Stimulated activated naive CD8-positive, alpha-beta T cell treated with anti-CD3 and anti-CD28 coated beads, Interleukin-15, amount 100 ng/mL, for 72 hours (primary cell): ENCODE measurements around the gene OBI1.

Experiments
- ATAC-seq: fragments of 150-1000 bp; cut with Tn5 transposase; 2 replicates; pipeline ENCODE4 v1.10.0; 2021; ENCODE audit warnings: mild to moderate bottlenecking, moderate library complexity
- DNase-seq, 2 donors: peaks; one replicate each; pipeline ENCODE4 v3.0.0; 2021 to 2022
- H3K27ac Mint-ChIP-seq, 2 donors: one replicate each; pipeline ENCODE4 v1.8.0; 2022; ENCODE audit warnings: mild to moderate bottlenecking in 2 of 2, mixed read lengths in 2 of 2, moderate library complexity in 2 of 2
- H3K27me3 Mint-ChIP-seq: one replicate; pipeline ENCODE4 v1.8.0; 2022; ENCODE audit warnings: mixed read lengths
- H3K4me1 Mint-ChIP-seq: one replicate; pipeline ENCODE4 v1.8.0; 2022; ENCODE audit warnings: mild to moderate bottlenecking, mixed read lengths
- H3K4me3 Mint-ChIP-seq, 2 donors: one replicate each; pipeline ENCODE4 v1.8.0; 2022; ENCODE audit warnings: mild to moderate bottlenecking in 2 of 2, mixed read lengths in 2 of 2, moderate library complexity in 1 of 2
- H3K9me3 Mint-ChIP-seq, 2 donors: one replicate each; pipeline ENCODE4 v1.8.0; 2022; ENCODE audit warnings: mixed read lengths in 2 of 2

The OBI1 gene

GRCh38 chr13:78658630-78659449 lies at the start of gene OBI1:
TSS of gene OBI1 (minus strand) at chr13:78659155. CDS start at chr13:78659120, 35 bp downstream.
- H3K9me3 Mint-ChIP-seq = no peaks in the 10 kb centered on the region
- peak; percentile 84 to 90 for DNase-seq
- ATAC-seq = peak; percentile 98

DNA sequence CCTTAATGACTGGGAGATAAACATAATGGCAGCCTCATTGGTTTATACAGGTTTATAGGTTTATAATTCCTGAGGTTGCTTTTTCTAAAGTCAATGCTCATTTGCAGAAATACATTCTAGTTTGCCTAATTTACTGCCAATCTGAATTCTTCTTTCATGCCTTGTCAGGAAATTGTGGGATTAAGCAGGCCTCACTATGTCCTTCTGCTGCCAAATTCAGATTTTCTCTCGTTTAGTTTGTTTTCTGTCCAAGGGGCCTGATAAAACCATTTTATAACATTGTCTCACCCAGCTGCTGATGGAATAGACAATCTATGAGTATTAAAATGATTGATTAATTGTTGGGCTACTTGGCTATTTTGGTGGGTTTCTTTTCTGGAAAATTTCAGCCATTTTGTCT lies 42.4 kb upstream of the OBI1 start:
- peaks cover 0 to 7% of the 10 kb centered on the region in 2 donors for H3K9me3 Mint-ChIP-seq
- DNase-seq (no peak), ATAC-seq (no peak)
- H3K27me3 Mint-ChIP-seq = peaks cover 10% of the 10 kb centered on the region
- H3K4me3 Mint-ChIP-seq = no peak overlapping the region
- no peak overlapping the region for H3K27ac Mint-ChIP-seq
- H3K4me1 Mint-ChIP-seq = no peaks in the 10 kb centered on the region

More at GRCh38 chr13:78658630-78659449, at the start of gene OBI1:
- peak within 1 kb of the TSS; percentile 95 to 100 for H3K27ac Mint-ChIP-seq
- peak within 1 kb of the TSS; percentile 90 to 100 for H3K4me3 Mint-ChIP-seq
- peaks cover 33% of the 10 kb centered on the region for H3K4me1 Mint-ChIP-seq
- H3K27me3 Mint-ChIP-seq = no peaks in the 10 kb centered on the region

DNA sequence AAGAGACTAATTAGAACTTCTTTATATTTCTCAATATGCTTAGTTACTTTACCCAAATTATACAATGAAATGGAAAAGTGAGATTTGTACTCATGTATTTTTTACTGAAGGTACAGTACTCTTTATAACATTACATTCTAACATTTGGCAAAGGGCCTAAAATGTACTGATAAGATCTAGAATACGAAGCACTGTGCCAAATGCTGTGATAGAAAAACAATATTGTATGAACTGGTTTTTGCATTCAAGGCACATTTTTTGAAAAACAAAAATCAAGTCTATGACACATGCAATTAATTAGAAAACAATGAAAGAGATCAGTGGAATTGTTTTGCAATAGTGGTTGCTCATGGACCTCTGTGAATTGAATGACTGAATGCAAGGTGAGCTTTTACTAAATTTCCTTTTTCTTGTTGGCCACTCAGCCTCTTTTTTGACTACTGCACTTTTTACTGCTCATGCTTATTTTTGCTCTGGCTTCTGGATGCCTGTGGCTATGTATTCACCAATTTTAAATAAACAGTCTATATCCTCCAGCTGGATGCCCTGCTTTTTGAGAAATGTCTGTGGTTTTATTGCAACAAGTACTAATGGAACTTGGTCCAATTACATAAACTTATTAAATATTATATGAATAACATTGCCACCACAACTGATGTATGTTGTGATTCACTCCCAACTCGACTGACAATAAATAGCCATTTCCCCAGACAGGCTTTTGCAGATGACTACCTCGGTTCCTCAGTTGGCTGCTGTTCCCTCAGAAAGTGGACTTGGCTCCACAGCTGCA lies 41.4 kb upstream of the OBI1 start:
- Mint-ChIP-seq H3K4me1 (no peaks in the 10 kb centered on the region), H3K4me3 (no peak overlapping the region), H3K27me3 (peaks cover 15% of the 10 kb centered on the region), H3K9me3 (peaks cover 0 to 7% of the 10 kb centered on the region in 2 donors), H3K27ac (no peak overlapping the region)
- DNase-seq = no peak
- ATAC-seq = no peak

DNA sequence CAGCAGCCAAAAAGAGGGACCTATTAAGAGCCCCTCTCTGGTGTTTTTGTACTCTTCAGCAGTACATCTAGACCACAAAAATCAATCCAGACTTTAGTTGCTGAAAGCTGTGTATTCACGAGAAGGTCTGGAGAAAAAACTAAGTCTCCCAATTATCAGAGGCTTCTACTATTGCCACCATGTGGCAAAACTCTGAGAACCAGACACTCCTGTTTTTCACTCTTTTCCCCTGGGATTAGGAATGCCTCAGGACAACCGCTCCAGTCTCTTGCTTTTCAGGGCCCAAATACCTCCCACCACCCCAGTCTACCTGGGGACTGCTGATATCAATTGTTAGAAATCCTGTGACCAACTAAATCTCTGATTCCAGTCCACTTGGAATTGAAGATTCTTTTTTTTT lies 30.1 kb upstream of the OBI1 start:
- Mint-ChIP-seq H3K4me3 (no peak overlapping the region), H3K27me3 (peaks cover 13% of the 10 kb centered on the region), H3K27ac (peak overlapping the region in 1 of 2 donors; percentile 13), H3K4me1 (no peaks in the 10 kb centered on the region), H3K9me3 (no peaks in the 10 kb centered on the region)
- ATAC-seq (no peak), DNase-seq (no peak)

GRCh38 chr13:78686461-78686860 lies 27.5 kb upstream of the OBI1 start:
- no peaks in the 10 kb centered on the region for H3K9me3 Mint-ChIP-seq
- H3K27ac Mint-ChIP-seq = no peak overlapping the region
- no peaks in the 10 kb centered on the region for H3K4me1 Mint-ChIP-seq
- DNase-seq = no peak
- peaks cover 18% of the 10 kb centered on the region for H3K27me3 Mint-ChIP-seq
- H3K4me3 Mint-ChIP-seq = no peak overlapping the region
- ATAC-seq = no peak

- H3K9me3 Mint-ChIP-seq = no peaks in the 10 kb centered on the region
- no peaks in the 10 kb centered on the region for H3K4me1 Mint-ChIP-seq
- no peak overlapping the region for H3K4me3 Mint-ChIP-seq
- DNase-seq = no peak
- H3K27me3 Mint-ChIP-seq = peaks cover 18% of the 10 kb centered on the region
- no peak for ATAC-seq
- H3K27ac Mint-ChIP-seq = no peak overlapping the region
These were observed 21.8 kb upstream of the OBI1 start for GRCh38 chr13:78680576-78681350.

DNA sequence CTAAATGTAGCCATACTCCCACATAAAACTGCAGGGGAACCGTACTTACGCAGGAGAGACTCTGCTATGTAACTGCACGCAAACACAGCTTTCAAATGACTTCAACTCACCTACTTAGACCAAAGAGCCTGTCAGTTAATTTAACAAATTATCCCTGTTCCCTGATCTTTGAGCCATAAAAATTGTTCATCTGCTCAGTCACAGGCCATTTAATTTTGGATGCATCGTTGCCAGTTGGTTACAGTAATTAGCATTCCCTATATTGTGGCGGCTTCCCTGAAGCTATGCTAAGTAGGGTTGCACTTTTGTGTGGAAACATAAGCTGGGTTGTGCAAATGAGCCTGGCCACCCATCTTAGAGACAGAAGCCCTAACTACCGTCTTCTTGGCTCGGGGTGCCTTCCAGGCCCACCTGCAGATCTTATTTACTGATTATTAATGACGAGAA lies 21.2 kb upstream of the OBI1 start:
- Mint-ChIP-seq H3K27ac (no peak overlapping the region), H3K9me3 (no peaks in the 10 kb centered on the region), H3K4me1 (no peaks in the 10 kb centered on the region), H3K4me3 (no peak overlapping the region), H3K27me3 (peaks cover 13% of the 10 kb centered on the region)
- ATAC-seq (no peak), DNase-seq (no peak)

GRCh38 chr13:78679329-78679728 lies 20.4 kb upstream of the OBI1 start:
- no peak for DNase-seq
- Mint-ChIP-seq H3K27me3 (peaks cover 8% of the 10 kb centered on the region), H3K9me3 (no peaks in the 10 kb centered on the region), H3K4me3 (no peak overlapping the region), H3K27ac (no peak overlapping the region), H3K4me1 (no peaks in the 10 kb centered on the region)
- no peak for ATAC-seq

DNA sequence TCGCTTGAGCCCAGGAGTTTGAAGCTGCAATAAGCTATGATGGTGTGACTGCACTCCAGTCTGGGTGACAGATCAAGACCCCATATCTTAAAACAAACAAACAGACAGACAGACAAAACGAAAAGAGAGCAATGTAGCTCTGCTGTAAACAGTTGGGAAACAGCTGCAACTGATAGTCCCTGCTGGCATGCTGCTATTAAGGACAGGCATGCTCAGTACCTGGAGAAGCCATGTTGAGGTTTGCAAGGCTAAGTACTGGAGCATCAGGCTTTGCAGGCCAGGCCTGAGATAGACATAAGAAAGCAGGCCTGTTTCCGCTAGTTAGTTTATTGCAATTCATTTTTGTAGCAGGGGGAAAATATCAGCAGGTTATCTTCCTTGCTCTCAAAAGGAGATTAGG lies 16.2 kb upstream of the OBI1 start:
- Mint-ChIP-seq H3K27me3 (no peaks in the 10 kb centered on the region), H3K9me3 (no peaks in the 10 kb centered on the region), H3K4me3 (no peak overlapping the region), H3K27ac (no peak overlapping the region), H3K4me1 (no peaks in the 10 kb centered on the region)
- ATAC-seq (no peak), DNase-seq (no peak)

GRCh38 chr13:78674638-78675037 lies 15.7 kb upstream of the OBI1 start:
- Mint-ChIP-seq H3K9me3 (no peaks in the 10 kb centered on the region), H3K4me1 (no peaks in the 10 kb centered on the region), H3K27me3 (no peaks in the 10 kb centered on the region), H3K27ac (no peak overlapping the region), H3K4me3 (no peak overlapping the region)
- no peak for ATAC-seq
- no peak for DNase-seq

- H3K4me1 Mint-ChIP-seq = peaks cover 19% of the 10 kb centered on the region
- no peak for DNase-seq
- H3K27ac Mint-ChIP-seq = no peak overlapping the region
- H3K27me3 Mint-ChIP-seq = no peaks in the 10 kb centered on the region
- H3K9me3 Mint-ChIP-seq = no peaks in the 10 kb centered on the region
- no peak for ATAC-seq
- H3K4me3 Mint-ChIP-seq = peak overlapping the region; percentile 13 to 39
These were observed 3.5 kb upstream of the OBI1 start for GRCh38 chr13:78662467-78662866.

GRCh38 chr13:78660495-78660857 lies 1.5 kb upstream of the OBI1 start:
- Mint-ChIP-seq H3K27me3 (no peaks in the 10 kb centered on the region), H3K9me3 (no peaks in the 10 kb centered on the region), H3K27ac (no peak overlapping the region), H3K4me1 (peaks cover 26% of the 10 kb centered on the region), H3K4me3 (peak overlapping the region; percentile 90 to 100)
- ATAC-seq (no peak), DNase-seq (no peak)

- DNase-seq (peak in 1 of 2 donors; percentile 14), ATAC-seq (no peak)
- peak overlapping the region; percentile 75 to 86 for H3K27ac Mint-ChIP-seq
- H3K9me3 Mint-ChIP-seq = no peaks in the 10 kb centered on the region
- H3K4me3 Mint-ChIP-seq = peak overlapping the region; percentile 90 to 100
- H3K4me1 Mint-ChIP-seq = peaks cover 32% of the 10 kb centered on the region
- no peaks in the 10 kb centered on the region for H3K27me3 Mint-ChIP-seq
These were observed 958 bp upstream of the OBI1 start for GRCh38 chr13:78659732-78660494.

DNA sequence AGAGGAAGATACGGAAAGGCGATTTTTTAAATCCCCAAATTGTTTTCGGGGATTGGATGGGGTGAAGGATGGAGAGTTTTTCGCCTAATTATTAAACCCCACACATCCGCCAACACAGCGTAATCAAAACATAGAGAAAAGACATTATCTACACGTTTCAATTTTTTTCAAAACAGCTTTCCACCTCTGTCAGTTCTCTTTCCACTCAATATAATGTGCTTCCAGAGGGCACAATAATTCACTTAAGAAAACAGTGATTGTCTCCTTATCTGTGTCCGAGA lies 435 bp upstream of the OBI1 start:
- peak overlapping the region; percentile 75 to 100 for H3K27ac Mint-ChIP-seq
- ATAC-seq (no peak), DNase-seq (no peak)
- H3K9me3 Mint-ChIP-seq = no peaks in the 10 kb centered on the region
- peak overlapping the region; percentile 90 to 100 for H3K4me3 Mint-ChIP-seq
- H3K27me3 Mint-ChIP-seq = no peaks in the 10 kb centered on the region
- H3K4me1 Mint-ChIP-seq = peaks cover 33% of the 10 kb centered on the region
